Uterus (tissue), 4 donors: Measurements from ENCODE around the gene CAPG. TPM values are rescaled to one million over a fixed set of nuclear protein-coding genes. Genes with fewer than 3 reads are reported as not detected.

ENCODE experiments used
- DNase-seq, 2 donors: peaks; one replicate each; pipeline ENCODE4 v3.0.0-alpha.2; 2019 to 2020
- H3K27ac ChIP-seq, 2 donors: fragments of 200-600 bp; sonication (generic); 1 replicate in 1 of 2; 2 replicates in 1 of 2; pipeline ENCODE4 v1.5.1; 2016 to 2018
- H3K27me3 ChIP-seq, 2 donors: fragments of 200-600 bp; sonication (generic); one replicate each; pipeline ENCODE4 v1.5.1; 2018 to 2019; ENCODE audit warnings: control low read depth in 1 of 2
- H3K36me3 ChIP-seq, 2 donors: fragments of 200-600 bp; sonication (generic); one replicate each; pipeline ENCODE4 v1.5.1; 2019; ENCODE audit warnings: control low read depth in 1 of 2
- H3K4me1 ChIP-seq, 2 donors: fragments of 200-600 bp; sonication (generic); one replicate each; pipeline ENCODE4 v1.5.1; 2018 to 2019; ENCODE audit warnings: control low read depth in 1 of 2
- H3K4me3 ChIP-seq, 2 donors: fragments of 200-600 bp; sonication (generic); 1 replicate in 1 of 2; 2 replicates in 1 of 2; pipeline ENCODE4 v1.5.1; 2018 to 2019; ENCODE audit warnings: mild to moderate bottlenecking in 1 of 2
- H3K9me3 ChIP-seq, 2 donors: fragments of 200-600 bp; sonication (generic); one replicate each; pipeline ENCODE4 v1.5.1; 2019; ENCODE audit warnings: control low read depth in 1 of 2
- CTCF ChIP-seq, 4 experiments: fragments of 200-600 bp in 2 of 4; fragments of 450-650 bp in 2 of 4; sonication (generic) in 2 of 4; IDR thresholded peaks; one replicate each; pipeline ENCODE4 v1.5.1; 2016 to 2019; ENCODE audit warnings: antibody characterized with exemption in 4 of 4, mild to moderate bottlenecking in 2 of 4, moderate library complexity in 1 of 4
- POLR2A ChIP-seq, 2 donors: fragments of 450-650 bp; IDR thresholded peaks; one replicate each; pipeline ENCODE4 v1.6.1; 2016; ENCODE audit warnings: antibody characterized with exemption in 2 of 2, mild to moderate bottlenecking in 1 of 2, moderate library complexity in 1 of 2
- intact Hi-C: fragments of 100-400 bp; cut with DNase I; formaldehyde crosslinking; loops from one replicate; pipeline ENCODE4 v1.15.1; 2023; ENCODE audit warnings: low total_unique reads
- total RNA-seq, 4 donors: library from RNA; depleted of rRNA in 3 of 4; stranded (reverse); fragments of >200 nt in 3 of 4; gene quantifications; one replicate each; pipeline versions ENCODE4 v1.1.0 to v1.2.4, GENCODE V29; 2014 to 2023
- donor health status: DM: yes; HTN: yes; CAD: no.

Gene CAPG
- total RNA-seq, 4 donors from 2014 or later, result 12.3 to 114 (median 65.2) TPM

DNA sequence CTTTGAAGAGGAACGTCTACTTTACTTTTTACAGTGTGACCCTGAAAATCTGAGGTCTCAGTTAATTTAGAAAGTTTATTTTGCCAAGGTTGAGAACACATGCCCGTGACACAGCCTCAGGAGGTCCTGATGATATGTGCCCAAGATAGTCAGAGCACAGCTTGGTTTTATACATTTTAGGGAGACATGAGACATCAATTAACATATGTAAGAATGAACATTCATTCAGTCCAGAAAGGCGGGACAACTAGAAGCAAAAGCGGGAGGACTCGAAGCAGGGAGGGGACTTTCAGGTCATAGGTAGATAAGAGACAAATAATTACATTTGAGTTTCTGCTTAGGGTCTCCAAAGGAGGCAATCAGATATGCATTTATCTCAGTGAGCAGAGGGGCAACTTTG is 31.9 kb downstream of the CAPG start:
- Histone ChIP-seq H3K9me3 (no peaks in the 10 kb centered on the region), H3K4me1 (no peaks in the 10 kb centered on the region), H3K4me3 (no peak overlapping the region), H3K36me3 (no peaks in the 10 kb centered on the region), H3K27me3 (no peaks in the 10 kb centered on the region), H3K27ac (no peak overlapping the region)
- DNase-seq, result no peak
- TF ChIP-seq CTCF (IDR thresholded peaks at IDR 0.05), result no peak
- no peak for TF ChIP-seq POLR2A (IDR thresholded peaks at IDR 0.05)
- intact Hi-C loops, result no loop called here

DNA sequence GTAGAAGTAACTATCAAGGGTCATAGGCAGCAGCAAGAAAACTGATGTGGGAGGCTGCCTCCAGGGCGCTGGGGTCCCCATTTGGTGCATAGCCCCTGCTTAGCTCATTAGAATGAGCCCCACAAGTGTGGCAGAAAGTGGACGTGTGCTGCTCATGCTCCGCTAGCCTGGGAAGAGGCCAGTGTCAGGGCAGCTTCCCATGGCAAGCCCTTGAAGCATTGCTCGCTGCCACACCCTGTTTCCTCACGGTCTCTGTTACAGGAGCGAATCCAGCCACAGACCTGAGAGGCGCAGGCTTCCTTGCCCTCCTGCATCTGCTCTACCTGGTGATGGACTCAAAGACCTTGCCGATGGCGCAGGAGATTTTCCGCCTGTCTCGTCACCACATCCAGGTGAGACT is 33.1 kb downstream of the CAPG start:
- H3K4me1 ChIP-seq, result no peaks in the 10 kb centered on the region
- H3K36me3 ChIP-seq, result no peaks in the 10 kb centered on the region
- intact Hi-C loops, result no loop called here
- TF ChIP-seq POLR2A (IDR thresholded peaks at IDR 0.05) (no peak), CTCF (IDR thresholded peaks at IDR 0.05) (no peak)
- no peaks in the 10 kb centered on the region for H3K27me3 ChIP-seq
- no peak overlapping the region for H3K4me3 ChIP-seq
- H3K27ac ChIP-seq, result no peak overlapping the region
- no peak for DNase-seq
- no peaks in the 10 kb centered on the region for H3K9me3 ChIP-seq

DNA sequence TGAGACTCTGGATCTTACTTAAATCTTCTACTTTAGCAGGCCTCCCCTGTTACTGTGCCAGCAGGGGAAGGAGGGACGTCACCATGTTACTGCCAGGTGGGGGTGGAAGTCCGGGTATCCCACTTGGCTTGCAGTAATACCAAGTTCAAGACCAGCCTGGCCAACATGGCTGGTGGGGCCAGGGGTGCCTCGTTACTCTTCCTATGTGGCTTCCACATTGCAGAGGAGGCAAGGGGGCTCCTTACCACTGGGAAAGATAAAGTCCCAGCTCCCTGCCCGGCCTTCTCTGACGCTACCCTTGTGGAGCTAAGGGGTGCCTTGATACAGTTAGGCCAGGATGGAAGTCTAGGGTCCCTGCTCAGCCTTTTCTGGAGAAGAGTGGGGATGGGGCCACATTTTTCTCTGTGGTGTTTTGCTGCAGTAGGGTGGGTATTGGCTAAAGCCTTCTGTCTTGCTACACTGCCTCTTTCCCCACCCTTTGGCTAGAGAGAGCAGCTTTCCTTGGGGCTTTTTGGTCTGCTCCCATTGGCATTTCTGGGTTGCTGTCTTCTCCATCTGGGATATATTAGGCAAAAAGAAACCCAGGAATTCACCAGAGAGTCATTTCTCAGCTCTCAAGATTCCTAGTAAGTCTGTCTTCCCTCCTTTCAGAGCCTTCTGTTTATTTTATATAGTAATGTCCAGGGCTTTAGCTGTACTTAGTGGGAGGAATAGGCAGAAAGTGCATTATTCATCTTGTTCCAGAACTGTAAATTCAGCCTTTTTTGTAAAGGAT is 33.7 kb downstream of the CAPG start:
- intact Hi-C loops, result no loop called here
- no peak overlapping the region for H3K4me3 ChIP-seq
- H3K27ac ChIP-seq, result no peak overlapping the region
- no peaks in the 10 kb centered on the region for H3K9me3 ChIP-seq
- TF ChIP-seq POLR2A (IDR thresholded peaks at IDR 0.05), result no peak
- no peak for TF ChIP-seq CTCF (IDR thresholded peaks at IDR 0.05)
- H3K4me1 ChIP-seq, result no peaks in the 10 kb centered on the region
- no peaks in the 10 kb centered on the region for H3K27me3 ChIP-seq
- no peak for DNase-seq
- no peaks in the 10 kb centered on the region for H3K36me3 ChIP-seq

DNA sequence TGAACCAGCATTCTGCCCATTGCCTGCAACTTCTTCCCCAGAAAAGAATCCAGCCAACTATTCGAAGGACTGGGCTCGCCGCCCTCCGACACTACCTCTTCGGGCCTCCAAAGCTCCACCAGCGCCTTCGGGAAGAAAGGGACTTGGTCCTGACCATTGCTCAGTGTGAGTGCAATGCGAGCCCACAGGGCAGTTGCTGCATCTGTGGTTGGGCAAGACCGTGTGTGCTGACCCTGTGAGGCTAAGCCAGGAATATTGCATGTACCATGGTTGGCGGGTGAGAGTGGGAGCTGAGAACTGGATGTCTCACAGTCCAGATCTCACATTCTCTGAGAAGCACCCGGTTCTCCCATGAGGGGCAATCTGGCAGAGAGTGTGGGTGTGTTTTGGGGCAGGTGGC is 39.1 kb downstream of the CAPG start:
- H3K27me3 ChIP-seq, result no peaks in the 10 kb centered on the region
- no peaks in the 10 kb centered on the region for H3K9me3 ChIP-seq
- H3K36me3 ChIP-seq, result no peaks in the 10 kb centered on the region
- intact Hi-C loops, result no loop called here
- H3K4me3 ChIP-seq, result no peak overlapping the region
- H3K4me1 ChIP-seq, result no peaks in the 10 kb centered on the region
- TF ChIP-seq CTCF (IDR thresholded peaks at IDR 0.05) (no peak), POLR2A (IDR thresholded peaks at IDR 0.05) (no peak)
- no peak for DNase-seq
- no peak overlapping the region for H3K27ac ChIP-seq

- intact Hi-C loops, result no loop called here
- Histone ChIP-seq H3K36me3 (no peaks in the 10 kb centered on the region), H3K4me1 (no peaks in the 10 kb centered on the region), H3K4me3 (no peak overlapping the region), H3K9me3 (no peaks in the 10 kb centered on the region), H3K27ac (no peak overlapping the region), H3K27me3 (no peaks in the 10 kb centered on the region)
- no peak for DNase-seq
- no peak for TF ChIP-seq POLR2A (IDR thresholded peaks at IDR 0.05)
- no peak for TF ChIP-seq CTCF (IDR thresholded peaks at IDR 0.05)
Observed at GRCh38 chr2:85369500-85369899, 40.7 kb downstream of the CAPG start.
